ENCODE data around the gene DNAJC10. TPM values are rescaled to one million over a fixed set of nuclear protein-coding genes. Genes with fewer than 3 reads are reported as not detected.
"Not testable (repeated sequence)": the region's sequence is repeated elsewhere in the genome, so short reads cannot be mapped to it uniquely, and the experiment has no call there.

DNAJC10 gene
- total and polyA plus RNA-seq, 2 donors = 25.2 to 117 TPM

DNA sequence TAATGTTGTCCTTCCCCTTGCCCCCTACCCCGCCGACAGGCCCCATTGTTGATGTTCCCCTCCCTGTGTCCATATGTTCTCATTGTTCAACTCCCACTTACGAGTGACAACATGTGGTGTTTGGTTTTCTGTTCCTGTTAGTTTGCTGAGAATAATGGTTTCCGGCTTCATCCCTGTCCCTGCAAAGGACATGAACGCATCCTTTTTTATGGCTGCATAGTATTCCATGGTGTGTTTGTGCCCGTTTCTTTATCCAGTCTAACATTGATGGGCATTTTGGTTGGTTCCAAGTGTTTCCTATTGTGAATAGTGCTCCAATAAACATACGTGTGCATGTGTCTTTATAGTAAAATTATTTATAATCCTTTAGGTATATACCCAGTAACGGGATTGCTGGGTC, 65.0 kb downstream of the DNAJC10 start:
- not testable (repeated sequence) for H3K4me1 ChIP-seq (ENCODE audit: insufficient read depth); H3K27ac ChIP-seq (ENCODE audit: low read depth); DNase-seq (ENCODE audit: extremely low spot score); H3K36me3 ChIP-seq (ENCODE audit: insufficient read depth); H3K4me3 ChIP-seq (ENCODE audit: low read depth, low read length)
- WGBS = 97% methylated on average over 8 of the region's 8 CpGs

DNA sequence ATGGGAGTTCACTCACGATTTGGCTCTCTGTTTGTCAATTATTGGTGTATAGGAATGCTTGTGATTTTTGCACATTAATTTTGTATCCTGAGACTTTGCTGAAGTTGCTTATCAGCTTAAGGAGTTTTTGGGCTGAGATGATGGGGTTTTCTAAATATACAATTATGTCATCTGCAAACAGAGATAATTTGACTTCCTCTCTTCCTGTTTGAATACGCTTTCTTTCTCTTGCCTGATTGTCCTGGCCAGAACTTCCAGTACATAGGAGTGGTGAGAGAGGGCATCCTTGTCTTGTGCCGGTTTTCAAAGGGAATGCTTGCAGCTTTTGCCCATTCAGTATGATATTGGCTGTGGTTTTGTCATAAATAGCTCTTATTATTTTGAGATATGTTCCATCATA, 66.6 kb downstream of the DNAJC10 start:
- DNase-seq (ENCODE audit: extremely low spot score); H3K4me3 ChIP-seq (ENCODE audit: low read depth, low read length); H3K4me1 ChIP-seq (ENCODE audit: insufficient read depth); H3K36me3 ChIP-seq (ENCODE audit: insufficient read depth); H3K27ac ChIP-seq (ENCODE audit: low read depth): not testable (repeated sequence)
- WGBS = 54% methylated on average over 3 of the region's 3 CpGs

DNA sequence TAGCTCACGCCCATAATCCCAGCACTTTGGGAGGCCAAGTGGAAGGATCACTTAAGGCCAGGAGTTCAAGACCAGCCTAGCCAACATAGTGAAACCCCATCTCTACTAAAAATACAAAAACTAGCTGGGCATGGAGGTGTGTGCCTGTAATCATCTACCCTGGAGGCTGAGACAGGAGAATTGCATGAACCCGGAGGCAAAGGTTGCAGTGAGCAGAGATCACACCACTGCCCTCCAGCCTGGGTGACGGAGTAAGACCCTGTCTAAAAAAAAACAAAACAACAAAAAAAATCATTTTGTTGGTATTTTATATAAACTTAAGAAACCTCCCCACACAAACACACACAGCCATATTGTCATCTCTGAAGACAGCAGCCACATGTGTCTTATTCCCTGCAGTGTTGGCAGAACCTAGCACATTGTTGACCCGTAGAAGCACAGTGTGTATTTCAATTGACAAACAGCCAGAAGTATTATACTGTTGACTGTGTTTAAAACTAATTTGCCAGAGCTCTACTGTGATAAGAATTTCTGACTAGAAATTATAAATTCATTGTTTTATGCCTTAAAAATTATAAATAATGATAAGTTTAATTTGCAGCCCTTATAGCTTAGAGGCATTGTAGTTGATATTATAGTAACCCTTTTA, 68.1 kb downstream of the DNAJC10 start:
- Histone ChIP-seq H3K4me3 (ENCODE audit: low read depth, low read length) (no peak overlapping the region), H3K4me1 (ENCODE audit: insufficient read depth) (no peaks in the 10 kb centered on the region), H3K36me3 (ENCODE audit: insufficient read depth) (peaks cover 2% of the 10 kb centered on the region), H3K27ac (ENCODE audit: low read depth) (no peak overlapping the region)
- WGBS = 84% methylated on average over 4 of the region's 4 CpGs
- no peak for DNase-seq (ENCODE audit: extremely low spot score)

DNA sequence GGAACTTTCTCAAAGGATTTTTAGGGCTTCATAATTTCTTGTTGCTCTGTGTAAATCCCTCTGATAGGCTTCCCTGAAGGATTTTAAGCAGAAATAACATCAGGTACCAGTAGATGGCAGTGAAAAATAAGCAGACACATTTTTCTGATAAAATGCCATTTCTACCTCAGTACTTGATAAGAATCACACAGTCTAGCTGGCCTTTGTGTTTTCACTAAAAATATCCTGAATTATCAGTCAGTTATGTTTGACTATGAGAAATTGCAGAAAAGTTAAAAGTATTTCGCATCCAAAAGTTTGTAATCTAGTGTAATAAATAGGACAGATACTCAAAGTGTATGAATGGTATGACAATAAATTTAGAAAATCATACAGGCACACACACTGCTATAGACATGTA, 68.7 kb downstream of the DNAJC10 start:
- no peak overlapping the region for H3K4me3 ChIP-seq (ENCODE audit: low read depth, low read length)
- WGBS = 70% methylated on average over 1 of the region's 1 CpG
- DNase-seq (ENCODE audit: extremely low spot score) = no peak

DNA sequence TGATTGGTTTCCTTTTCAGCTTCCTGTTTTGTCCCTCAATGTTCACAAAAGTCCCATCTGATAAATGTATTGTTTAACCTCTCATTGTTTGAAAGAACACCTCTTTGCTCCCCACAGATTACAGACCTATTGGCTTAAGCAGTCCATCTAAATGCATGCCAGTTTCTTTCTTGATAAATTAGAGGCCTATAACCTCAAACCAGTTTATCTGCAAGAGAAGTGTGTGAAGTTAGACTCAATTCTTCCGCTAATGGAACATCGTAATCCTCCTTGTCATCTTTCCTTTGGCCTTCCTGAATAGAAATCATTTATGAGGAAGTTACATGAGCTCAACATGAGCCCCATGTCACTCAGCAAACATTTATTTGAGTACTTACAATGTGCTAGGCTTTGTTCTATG, 76.4 kb downstream of the DNAJC10 start:
- no peaks in the 10 kb centered on the region for H3K4me1 ChIP-seq (ENCODE audit: insufficient read depth)
- no peak for DNase-seq (ENCODE audit: extremely low spot score)
- no peak overlapping the region for H3K4me3 ChIP-seq (ENCODE audit: low read depth, low read length)
- 91% methylated on average over 2 of the region's 2 CpGs for WGBS
- no peak overlapping the region for H3K27ac ChIP-seq (ENCODE audit: low read depth)
- H3K36me3 ChIP-seq (ENCODE audit: insufficient read depth) = peaks cover 1% of the 10 kb centered on the region

More for the DNA sequence above, 68.7 kb downstream of the DNAJC10 start:
- Histone ChIP-seq H3K4me1 (ENCODE audit: insufficient read depth) (no peaks in the 10 kb centered on the region), H3K36me3 (ENCODE audit: insufficient read depth) (peaks cover 3% of the 10 kb centered on the region), H3K27ac (ENCODE audit: low read depth) (no peak overlapping the region)

DNA sequence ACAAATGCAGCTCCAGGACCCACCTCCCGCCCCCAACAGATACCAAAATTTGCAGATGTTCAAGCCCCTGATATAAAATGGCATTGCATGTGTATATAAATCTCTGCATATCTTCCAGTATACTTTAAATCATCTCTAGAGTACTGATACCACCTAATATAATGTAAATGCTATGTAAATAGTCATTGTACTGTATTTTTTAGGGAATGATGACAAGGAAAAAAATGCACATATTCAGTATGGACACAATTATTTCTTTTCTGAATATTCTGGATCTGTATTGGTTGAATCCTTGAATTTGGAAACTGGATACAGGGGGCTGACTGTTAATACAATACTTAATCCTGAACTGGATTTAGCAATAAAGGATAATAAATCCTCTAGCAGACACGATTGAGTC, 82.7 kb downstream of the DNAJC10 start:
- no peak overlapping the region for H3K27ac ChIP-seq (ENCODE audit: low read depth)
- 59% methylated on average over 2 of the region's 2 CpGs for WGBS
- no peaks in the 10 kb centered on the region for H3K4me1 ChIP-seq (ENCODE audit: insufficient read depth)
- no peak for DNase-seq (ENCODE audit: extremely low spot score)
- H3K4me3 ChIP-seq (ENCODE audit: low read depth, low read length) = no peak overlapping the region
- no peaks in the 10 kb centered on the region for H3K36me3 ChIP-seq (ENCODE audit: insufficient read depth)

DNA sequence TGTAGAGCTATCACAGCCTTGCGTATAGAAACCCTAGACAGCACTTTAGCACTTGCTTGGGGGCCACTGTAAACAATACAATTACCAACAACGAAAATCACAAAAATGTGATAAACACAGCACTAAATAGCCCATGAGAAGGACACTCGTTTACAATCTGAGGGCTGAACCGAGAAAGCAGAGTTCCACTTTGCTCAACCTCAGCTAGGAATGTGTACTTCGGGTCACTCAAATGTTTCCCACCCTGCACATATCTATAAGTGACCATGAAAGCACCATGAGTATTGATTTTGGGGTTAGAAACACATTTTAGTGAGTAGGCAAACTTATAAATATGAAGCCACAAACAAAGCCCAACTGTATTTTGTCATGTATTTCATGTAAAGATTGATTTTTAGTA, 88.1 kb downstream of the DNAJC10 start:
- Histone ChIP-seq H3K27ac (ENCODE audit: low read depth) (no peak overlapping the region), H3K4me1 (ENCODE audit: insufficient read depth) (no peaks in the 10 kb centered on the region), H3K4me3 (ENCODE audit: low read depth, low read length) (no peak overlapping the region), H3K36me3 (ENCODE audit: insufficient read depth) (no peaks in the 10 kb centered on the region)
- WGBS = 85% methylated on average over 5 of the region's 5 CpGs
- no peak for DNase-seq (ENCODE audit: extremely low spot score)

DNA sequence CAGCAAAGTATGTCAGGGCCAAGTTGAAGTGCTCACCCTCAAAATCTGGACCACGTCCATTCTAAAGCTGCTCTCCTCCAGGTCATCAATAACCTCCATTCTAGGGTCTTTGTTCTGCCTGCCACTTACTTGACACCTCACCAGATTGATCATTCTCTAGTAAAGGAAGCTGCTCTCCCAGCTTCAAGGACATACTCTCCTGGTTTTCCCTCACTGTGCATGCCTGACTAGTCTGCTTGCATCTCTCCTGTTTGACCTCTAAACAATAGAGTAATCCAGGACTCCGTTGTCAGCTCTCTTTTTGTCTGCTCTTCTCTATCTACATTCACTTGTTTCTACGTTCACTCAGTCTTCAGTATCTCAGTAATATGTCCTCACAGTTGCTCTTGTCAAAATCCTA, 91.3 kb downstream of the DNAJC10 start:
- Histone ChIP-seq H3K4me1 (ENCODE audit: insufficient read depth) (no peaks in the 10 kb centered on the region), H3K4me3 (ENCODE audit: low read depth, low read length) (no peak overlapping the region), H3K36me3 (ENCODE audit: insufficient read depth) (no peaks in the 10 kb centered on the region), H3K27ac (ENCODE audit: low read depth) (no peak overlapping the region)
- 83% methylated on average over 3 of the region's 3 CpGs for WGBS
- no peak for DNase-seq (ENCODE audit: extremely low spot score)

DNA sequence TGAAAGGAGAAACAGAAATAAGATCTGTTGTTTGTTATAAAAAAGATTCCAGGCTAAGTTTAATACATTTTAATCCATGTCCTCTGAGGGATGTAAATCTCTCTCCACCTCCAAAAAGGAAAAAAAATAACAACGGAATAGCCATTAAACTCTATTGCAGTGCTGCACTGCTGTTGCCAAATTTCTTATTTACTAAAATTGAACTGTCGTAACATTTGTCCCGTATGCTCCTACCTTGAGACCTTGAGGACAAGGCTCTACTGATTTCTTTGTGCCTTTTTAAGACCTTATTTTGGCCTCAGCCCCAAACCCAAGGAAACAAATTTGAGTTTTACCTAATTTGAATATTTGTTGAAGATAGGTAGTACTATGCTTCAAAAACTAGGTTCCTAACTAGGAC, 94.0 kb downstream of the DNAJC10 start:
- 69% methylated on average over 3 of the region's 3 CpGs for WGBS
- no peak for DNase-seq (ENCODE audit: extremely low spot score)

DNA sequence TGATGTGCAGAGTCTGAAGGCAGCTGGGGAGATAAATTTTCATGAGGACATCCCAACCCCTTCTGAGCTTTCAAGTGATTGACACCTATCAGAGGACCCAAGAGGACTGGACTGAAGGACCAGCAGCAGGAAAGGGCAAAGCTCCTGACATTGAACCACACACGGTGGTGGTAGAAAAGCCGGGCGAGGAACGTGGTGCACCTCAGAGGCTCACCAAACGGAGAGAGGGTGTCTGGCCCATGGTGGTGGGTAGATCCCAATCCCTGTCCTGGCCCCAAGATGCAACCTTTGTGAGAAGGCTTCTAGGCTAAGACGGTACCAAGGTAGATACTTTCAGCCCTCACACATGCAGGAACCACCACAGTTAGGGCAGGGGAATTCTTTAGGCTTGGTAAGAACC, 98.3 kb downstream of the DNAJC10 start:
- DNase-seq (ENCODE audit: extremely low spot score) = no peak
- H3K27ac ChIP-seq (ENCODE audit: low read depth) = no peak overlapping the region
- no peaks in the 10 kb centered on the region for H3K4me1 ChIP-seq (ENCODE audit: insufficient read depth)
- H3K4me3 ChIP-seq (ENCODE audit: low read depth, low read length) = no peak overlapping the region
- WGBS = 86% methylated on average over 6 of the region's 6 CpGs
- no peaks in the 10 kb centered on the region for H3K36me3 ChIP-seq (ENCODE audit: insufficient read depth)

More for the DNA sequence above, 94.0 kb downstream of the DNAJC10 start:
- Histone ChIP-seq H3K4me3 (ENCODE audit: low read depth, low read length) (no peak overlapping the region), H3K27ac (ENCODE audit: low read depth) (no peak overlapping the region), H3K36me3 (ENCODE audit: insufficient read depth) (no peaks in the 10 kb centered on the region), H3K4me1 (ENCODE audit: insufficient read depth) (no peaks in the 10 kb centered on the region)

DNA sequence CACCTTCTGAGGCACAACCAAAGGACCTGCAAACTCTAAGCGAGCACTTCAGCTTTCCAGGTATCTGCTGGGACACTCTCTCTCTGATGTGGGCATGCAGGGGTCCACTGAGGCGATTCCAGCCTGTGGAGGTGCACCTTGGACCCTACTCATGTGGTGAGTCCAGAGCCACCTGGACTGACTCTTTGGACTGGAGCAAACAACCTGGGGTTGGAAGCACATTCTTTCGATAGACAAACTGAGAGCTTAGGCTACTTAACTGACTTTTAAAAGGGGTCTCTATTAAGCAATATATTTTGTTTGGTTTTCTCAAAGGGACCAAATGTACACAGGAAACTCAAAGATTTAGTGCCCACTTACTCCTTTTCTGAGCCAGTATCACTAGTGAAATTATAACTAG, 98.7 kb downstream of the DNAJC10 start:
- Histone ChIP-seq H3K4me1 (ENCODE audit: insufficient read depth) (no peaks in the 10 kb centered on the region), H3K36me3 (ENCODE audit: insufficient read depth) (no peaks in the 10 kb centered on the region), H3K27ac (ENCODE audit: low read depth) (no peak overlapping the region), H3K4me3 (ENCODE audit: low read depth, low read length) (no peak overlapping the region)
- WGBS = 90% methylated on average over 3 of the region's 3 CpGs
- no peak for DNase-seq (ENCODE audit: extremely low spot score)

DNA sequence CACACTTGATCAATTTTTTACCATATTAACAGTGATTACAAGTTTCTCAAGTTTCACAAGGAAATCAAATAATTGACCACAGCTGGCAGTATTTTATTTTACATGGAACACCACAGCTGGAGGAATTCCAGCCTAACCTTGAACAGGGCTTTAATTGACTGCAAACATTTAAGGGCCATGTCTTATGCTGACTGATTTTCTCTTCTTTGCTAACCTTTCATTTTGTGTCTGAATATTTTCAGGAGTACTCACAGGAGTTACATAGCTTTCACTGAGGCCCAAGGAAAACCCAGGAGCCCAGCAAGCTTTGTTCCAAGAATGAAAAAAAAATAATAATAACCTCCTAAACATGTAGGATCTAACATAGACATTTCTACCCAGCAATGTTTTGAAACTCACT, 100.8 kb downstream of the DNAJC10 start:
- Histone ChIP-seq H3K27ac (ENCODE audit: low read depth) (no peak overlapping the region), H3K4me1 (ENCODE audit: insufficient read depth) (no peaks in the 10 kb centered on the region), H3K36me3 (ENCODE audit: insufficient read depth) (no peaks in the 10 kb centered on the region), H3K4me3 (ENCODE audit: low read depth, low read length) (no peak overlapping the region)
- no peak for DNase-seq (ENCODE audit: extremely low spot score)

DNA sequence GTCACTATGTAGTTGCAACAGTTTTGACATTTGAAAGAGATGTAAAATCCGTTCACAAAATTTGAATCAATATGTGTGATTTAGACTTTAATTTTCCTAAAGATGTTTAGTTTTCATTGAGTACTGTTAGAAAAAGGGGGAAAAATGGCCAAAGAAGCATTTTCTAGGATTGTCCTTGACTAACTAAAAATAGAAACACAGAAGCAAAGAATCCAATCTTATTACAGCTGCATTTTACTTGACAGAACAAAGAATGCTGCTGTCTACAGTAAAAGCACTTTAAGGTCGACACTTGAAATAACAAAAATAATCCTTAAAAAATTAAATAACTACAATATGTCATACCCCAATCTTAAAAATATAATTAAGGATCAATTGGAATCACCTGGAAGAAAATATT, 101.5 kb downstream of the DNAJC10 start:
- 52% methylated on average over 2 of the region's 2 CpGs for WGBS
- H3K4me3 ChIP-seq (ENCODE audit: low read depth, low read length) = no peak overlapping the region
- no peak for DNase-seq (ENCODE audit: extremely low spot score)

DNA sequence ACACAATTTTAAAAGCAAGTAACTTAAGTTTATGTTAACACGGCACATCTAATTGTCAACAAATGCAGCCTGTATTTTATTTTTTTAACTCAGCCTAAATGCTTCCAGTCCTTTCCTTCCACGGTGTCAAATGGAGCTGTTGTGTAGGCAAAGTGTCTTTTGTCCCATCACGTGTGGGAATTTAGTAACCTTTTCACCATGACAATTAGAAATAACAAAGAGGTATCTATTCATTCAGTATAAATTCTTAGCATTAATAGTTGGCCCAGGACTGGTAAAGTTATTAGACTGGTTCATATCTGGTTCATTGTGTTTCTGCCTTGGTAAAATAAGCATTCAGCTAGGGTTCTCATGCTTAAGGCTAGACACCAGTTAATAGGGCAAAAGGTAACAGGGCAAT, 102.4 kb downstream of the DNAJC10 start:
- WGBS = 68% methylated on average over 3 of the region's 3 CpGs
- DNase-seq (ENCODE audit: extremely low spot score) = no peak
- no peaks in the 10 kb centered on the region for H3K36me3 ChIP-seq (ENCODE audit: insufficient read depth)
- H3K27ac ChIP-seq (ENCODE audit: low read depth) = no peak overlapping the region
- H3K4me1 ChIP-seq (ENCODE audit: insufficient read depth) = no peaks in the 10 kb centered on the region
- H3K4me3 ChIP-seq (ENCODE audit: low read depth, low read length) = no peak overlapping the region

More for the DNA sequence above, 101.5 kb downstream of the DNAJC10 start:
- Histone ChIP-seq H3K27ac (ENCODE audit: low read depth) (no peak overlapping the region), H3K36me3 (ENCODE audit: insufficient read depth) (no peaks in the 10 kb centered on the region), H3K4me1 (ENCODE audit: insufficient read depth) (no peaks in the 10 kb centered on the region)

DNA sequence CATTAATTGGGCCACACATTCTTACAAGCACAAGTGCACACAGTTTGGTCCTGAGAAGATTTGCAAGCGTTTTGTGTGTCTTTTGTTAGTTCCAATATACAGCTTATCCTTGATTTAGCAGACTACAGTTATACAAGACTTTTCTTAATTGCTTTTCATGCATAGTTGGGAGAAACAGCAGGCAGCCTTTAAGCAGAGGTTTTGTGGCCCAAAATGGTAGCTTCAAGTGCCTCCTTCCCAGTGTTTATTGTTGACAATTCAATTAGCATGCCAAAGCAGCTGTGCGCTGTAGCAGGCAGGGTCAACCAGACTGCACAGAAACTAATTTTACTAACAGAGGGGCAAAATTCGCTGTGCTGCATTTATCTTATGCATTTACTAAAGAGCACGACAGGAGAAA, 102.9 kb downstream of the DNAJC10 start:
- 83% methylated on average over 4 of the region's 4 CpGs for WGBS
- Histone ChIP-seq H3K4me1 (ENCODE audit: insufficient read depth) (no peaks in the 10 kb centered on the region), H3K27ac (ENCODE audit: low read depth) (no peak overlapping the region), H3K36me3 (ENCODE audit: insufficient read depth) (no peaks in the 10 kb centered on the region), H3K4me3 (ENCODE audit: low read depth, low read length) (no peak overlapping the region)
- no peak for DNase-seq (ENCODE audit: extremely low spot score)

Measured in urinary bladder (tissue), 4 donors.